C4-2B (cell line): ENCODE data around the gene NRARP.
A peak's percentile ranks its signal among the peaks of the same experiment; 100 is the strongest.

Experiments used
- H3K27ac ChIP-seq: fragments of 450-650 bp; 2 replicates; pipeline ENCODE4 v1.5.1; 2017
- ZFX ChIP-seq: fragments of 450-650 bp; IDR thresholded peaks from 2 replicates; pipeline ENCODE4 v1.6.1; 2017
- TF ChIP-seq, protein P1 (sequence below): fragments of 450-650 bp; conservative IDR thresholded peaks from 2 replicates; pipeline ENCODE4 v1.5.1; 2017; ENCODE audit warnings: mild to moderate bottlenecking

NRARP gene

DNA sequence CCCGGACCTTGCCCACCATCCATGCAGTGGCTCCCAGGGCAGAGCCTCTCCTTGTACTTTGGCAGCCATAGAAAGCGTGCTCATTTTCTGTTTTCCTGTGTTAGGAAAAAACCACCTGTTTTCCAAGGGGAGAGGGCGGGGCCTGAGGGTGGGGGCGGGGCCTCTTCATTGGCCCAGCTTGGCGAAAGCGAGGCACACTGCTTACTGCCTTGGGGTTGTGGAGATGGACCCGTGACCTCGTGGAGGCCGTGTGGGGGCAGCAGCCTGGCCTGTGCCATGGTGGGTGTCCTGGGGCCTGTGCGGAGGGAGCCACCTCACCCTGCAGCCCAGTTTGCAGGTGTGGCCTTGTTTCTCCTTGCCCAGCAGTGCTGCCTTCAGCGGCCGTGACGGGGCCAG is 29.0 kb downstream of the NRARP start:
- TF ChIP-seq, protein P1, sequence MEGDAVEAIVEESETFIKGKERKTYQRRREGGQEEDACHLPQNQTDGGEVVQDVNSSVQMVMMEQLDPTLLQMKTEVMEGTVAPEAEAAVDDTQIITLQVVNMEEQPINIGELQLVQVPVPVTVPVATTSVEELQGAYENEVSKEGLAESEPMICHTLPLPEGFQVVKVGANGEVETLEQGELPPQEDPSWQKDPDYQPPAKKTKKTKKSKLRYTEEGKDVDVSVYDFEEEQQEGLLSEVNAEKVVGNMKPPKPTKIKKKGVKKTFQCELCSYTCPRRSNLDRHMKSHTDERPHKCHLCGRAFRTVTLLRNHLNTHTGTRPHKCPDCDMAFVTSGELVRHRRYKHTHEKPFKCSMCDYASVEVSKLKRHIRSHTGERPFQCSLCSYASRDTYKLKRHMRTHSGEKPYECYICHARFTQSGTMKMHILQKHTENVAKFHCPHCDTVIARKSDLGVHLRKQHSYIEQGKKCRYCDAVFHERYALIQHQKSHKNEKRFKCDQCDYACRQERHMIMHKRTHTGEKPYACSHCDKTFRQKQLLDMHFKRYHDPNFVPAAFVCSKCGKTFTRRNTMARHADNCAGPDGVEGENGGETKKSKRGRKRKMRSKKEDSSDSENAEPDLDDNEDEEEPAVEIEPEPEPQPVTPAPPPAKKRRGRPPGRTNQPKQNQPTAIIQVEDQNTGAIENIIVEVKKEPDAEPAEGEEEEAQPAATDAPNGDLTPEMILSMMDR: no peak
- TF ChIP-seq ZFX: no peak

GRCh38 chr9:137272241-137273094 is 29.6 kb downstream of the NRARP start:
- H3K27ac ChIP-seq: no peak overlapping the region; the same call in 1 of the 2 replicates
- TF ChIP-seq, protein P1: no peak
- no peak for TF ChIP-seq ZFX

More for the DNA sequence above, 29.0 kb downstream of the NRARP start:
- H3K27ac ChIP-seq: no peak overlapping the region; the same call in 1 of the 2 replicates

- no peak overlapping the region; the same call in 1 of the 2 replicates for H3K27ac ChIP-seq
- TF ChIP-seq, protein P1: no peak
- no peak for TF ChIP-seq ZFX
Observed at GRCh38 chr9:137271696-137272076, 30.4 kb downstream of the NRARP start.

DNA sequence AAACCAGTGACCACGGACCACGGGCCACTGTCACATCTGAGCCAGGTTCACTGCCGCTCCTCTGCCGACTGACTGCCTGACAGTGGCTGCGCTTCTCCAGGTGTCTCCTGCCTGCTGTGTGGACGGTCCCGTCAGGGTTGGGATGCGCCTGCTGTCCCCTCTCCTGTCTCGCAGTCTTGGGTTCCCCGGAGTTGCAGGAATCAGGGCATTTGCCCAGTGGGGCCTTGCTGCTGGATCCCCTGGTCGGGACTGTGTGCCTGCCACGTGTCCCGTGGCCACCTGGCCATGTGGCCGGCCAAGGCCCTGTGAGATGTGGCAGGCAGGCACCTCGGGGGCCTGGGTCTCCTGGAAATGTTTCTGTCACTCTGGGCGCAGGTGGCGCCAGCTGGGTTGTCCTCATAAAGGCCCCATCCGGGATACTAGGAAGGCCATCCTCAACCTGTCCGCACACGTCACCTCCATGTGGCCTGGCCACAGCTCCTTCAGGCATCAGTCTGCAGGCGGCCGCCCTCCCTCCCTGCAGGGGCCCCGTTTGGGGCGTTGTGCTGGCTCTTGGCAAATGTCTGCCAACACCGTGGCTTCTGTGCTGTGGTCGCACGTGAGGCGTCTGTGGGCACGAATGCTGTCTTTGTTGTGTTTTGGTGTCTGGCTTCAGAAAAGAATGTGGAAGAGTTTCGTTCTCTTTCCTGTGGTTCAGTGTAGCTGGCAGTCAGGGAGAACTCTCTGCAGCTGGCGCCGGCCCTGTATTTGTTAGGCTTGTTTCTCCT is 31.0 kb downstream of the NRARP start:
- peak overlapping the region; percentile 99 for H3K27ac ChIP-seq
- TF ChIP-seq ZFX: no peak
- TF ChIP-seq, protein P1: no peak

DNA sequence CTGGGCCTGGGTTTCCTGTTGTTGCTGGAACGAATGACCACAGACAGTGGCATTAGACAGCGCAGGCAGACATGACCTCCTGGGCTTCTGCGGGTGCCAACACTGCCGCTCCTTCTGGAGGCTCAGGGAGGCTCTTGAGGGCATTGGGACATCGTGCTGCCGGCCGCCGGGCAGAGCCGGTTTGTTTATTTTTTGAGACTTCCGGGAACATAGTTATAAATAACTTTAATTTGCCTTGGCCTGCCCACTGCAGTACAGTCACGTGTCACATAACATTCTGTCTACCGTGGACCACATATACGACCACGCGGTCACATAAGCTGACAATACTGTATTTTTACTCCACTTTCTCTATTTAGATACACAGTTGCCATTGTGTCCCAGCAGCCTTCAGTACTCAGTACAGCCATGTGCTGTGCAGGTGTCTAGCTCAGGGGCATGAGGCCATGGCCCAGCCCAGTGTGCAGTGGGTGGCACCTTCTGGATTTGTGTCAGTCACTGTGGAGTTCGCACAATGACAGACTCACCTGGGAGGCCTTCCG is 32.8 kb downstream of the NRARP start:
- TF ChIP-seq ZFX: no peak
- TF ChIP-seq, protein P1: no peak
- peak overlapping the region; percentile 99 for H3K27ac ChIP-seq

GRCh38 chr9:137268538-137269201 is 33.4 kb downstream of the NRARP start:
- peak overlapping the region; percentile 99 for H3K27ac ChIP-seq
- TF ChIP-seq ZFX: no peak
- TF ChIP-seq, protein P1: no peak
